ENCODE results near the gene SCD. TPM values are rescaled to one million over a fixed set of nuclear protein-coding genes. Genes with fewer than 3 reads are reported as not detected.
A peak's percentile ranks its signal among the peaks of the same experiment; 100 is the strongest.

SCD gene
- total RNA-seq, 1 donor from 2014 or later, result 589 TPM

- peaks cover 16% of the 10 kb centered on the region for H3K27me3 Mint-ChIP-seq (ENCODE audit: unreplicated experiment)
- no peak for DNase-seq
- H3K36me3 Mint-ChIP-seq (ENCODE audit: unreplicated experiment), result peaks cover 16% of the 10 kb centered on the region
- H3K4me1 Mint-ChIP-seq (ENCODE audit: low read depth, unreplicated experiment), result peaks cover 45% of the 10 kb centered on the region
- H3K27ac Mint-ChIP-seq (ENCODE audit: unreplicated experiment), result peak overlapping the region; percentile 77
- no peak for TF ChIP-seq CTCF (IDR thresholded peaks at IDR 0.05; ENCODE audit: partially characterized antibody, unreplicated experiment)
- peaks cover 26% of the 10 kb centered on the region for H3K9me3 Mint-ChIP-seq (ENCODE audit: unreplicated experiment)
- H3K4me3 Mint-ChIP-seq (ENCODE audit: unreplicated experiment), result peak overlapping the region; percentile 97
Observed at GRCh38 chr10:100348389-100348927, 1.4 kb downstream of the SCD start.

GRCh38 chr10:100349087-100349486, 2.1 kb downstream of the SCD start:
- H3K36me3 Mint-ChIP-seq (ENCODE audit: unreplicated experiment), result peaks cover 16% of the 10 kb centered on the region
- H3K27ac Mint-ChIP-seq (ENCODE audit: unreplicated experiment), result peak overlapping the region; percentile 77
- DNase-seq, result no peak
- peaks cover 45% of the 10 kb centered on the region for H3K4me1 Mint-ChIP-seq (ENCODE audit: low read depth, unreplicated experiment)
- peaks cover 16% of the 10 kb centered on the region for H3K27me3 Mint-ChIP-seq (ENCODE audit: unreplicated experiment)
- no peak for TF ChIP-seq CTCF (IDR thresholded peaks at IDR 0.05; ENCODE audit: partially characterized antibody, unreplicated experiment)
- peak overlapping the region; percentile 97 for H3K4me3 Mint-ChIP-seq (ENCODE audit: unreplicated experiment)
- H3K9me3 Mint-ChIP-seq (ENCODE audit: unreplicated experiment), result peaks cover 26% of the 10 kb centered on the region

GRCh38 chr10:100349672-100350071, 2.6 kb downstream of the SCD start:
- DNase-seq, result no peak
- Mint-ChIP-seq H3K27me3 (ENCODE audit: unreplicated experiment) (peaks cover 16% of the 10 kb centered on the region), H3K36me3 (ENCODE audit: unreplicated experiment) (peaks cover 16% of the 10 kb centered on the region), H3K4me1 (ENCODE audit: low read depth, unreplicated experiment) (peaks cover 44% of the 10 kb centered on the region), H3K4me3 (ENCODE audit: unreplicated experiment) (peak overlapping the region; percentile 97), H3K9me3 (ENCODE audit: unreplicated experiment) (peaks cover 23% of the 10 kb centered on the region), H3K27ac (ENCODE audit: unreplicated experiment) (peak overlapping the region; percentile 75)
- TF ChIP-seq CTCF (IDR thresholded peaks at IDR 0.05; ENCODE audit: partially characterized antibody, unreplicated experiment), result no peak

- Mint-ChIP-seq H3K36me3 (ENCODE audit: unreplicated experiment) (peaks cover 26% of the 10 kb centered on the region), H3K27ac (ENCODE audit: unreplicated experiment) (peak overlapping the region; percentile 56), H3K27me3 (ENCODE audit: unreplicated experiment) (peaks cover 14% of the 10 kb centered on the region), H3K9me3 (ENCODE audit: unreplicated experiment) (peaks cover 17% of the 10 kb centered on the region), H3K4me1 (ENCODE audit: low read depth, unreplicated experiment) (peaks cover 45% of the 10 kb centered on the region), H3K4me3 (ENCODE audit: unreplicated experiment) (peak overlapping the region; percentile 97)
- TF ChIP-seq CTCF (IDR thresholded peaks at IDR 0.05; ENCODE audit: partially characterized antibody, unreplicated experiment), result no peak
- DNase-seq, result no peak
Observed at GRCh38 chr10:100350914-100351485, 4.0 kb downstream of the SCD start.

- Mint-ChIP-seq H3K4me3 (ENCODE audit: unreplicated experiment) (peak overlapping the region; percentile 55), H3K9me3 (ENCODE audit: unreplicated experiment) (peaks cover 11% of the 10 kb centered on the region), H3K27ac (ENCODE audit: unreplicated experiment) (no peak overlapping the region), H3K4me1 (ENCODE audit: low read depth, unreplicated experiment) (peaks cover 47% of the 10 kb centered on the region), H3K27me3 (ENCODE audit: unreplicated experiment) (no peaks in the 10 kb centered on the region), H3K36me3 (ENCODE audit: unreplicated experiment) (peaks cover 33% of the 10 kb centered on the region)
- TF ChIP-seq CTCF (IDR thresholded peaks at IDR 0.05; ENCODE audit: partially characterized antibody, unreplicated experiment), result no peak
- DNase-seq, result no peak
Observed at GRCh38 chr10:100353770-100354485, 6.9 kb downstream of the SCD start.

All from glutamatergic neuron (in vitro differentiated cells).